OCI-LY7 (cell line): Measurements from ENCODE around the gene YOD1.

Experiments used
- CTCF ChIP-seq: fragments of 200-600 bp; sonication (generic); conservative IDR thresholded peaks from 2 replicates; pipeline ENCODE4 v1.5.1; 2014; ENCODE audit warnings: mild to moderate bottlenecking, antibody characterized with exemption, low read length, moderate library complexity, mixed read lengths
- EZH2phosphoT487 ChIP-seq: fragments of 200-600 bp; sonication (generic); IDR thresholded peaks from 2 replicates; pipeline ENCODE4 v1.6.1; 2018; ENCODE audit warnings: low read depth, borderline replicate concordance, mild to moderate bottlenecking, mixed run types, antibody characterized with exemption, low read length, moderate library complexity, mixed read lengths

GRCh38 chr1:207067665-207068064 is 16.7 kb upstream of the YOD1 start:
- no peak for TF ChIP-seq CTCF
- TF ChIP-seq EZH2phosphoT487: no peak
